Esophagus squamous epithelium (tissue), 5 donors: ENCODE measurements around the gene GPRC5B. TPM values are rescaled to one million over a fixed set of nuclear protein-coding genes. Genes with fewer than 3 reads are reported as not detected.

ENCODE experiments used
- DNase-seq: peaks from one replicate; lab custom pipeline; 2025; lab: John Stamatoyannopoulos, UW
- H3K27ac ChIP-seq, 4 donors: fragments of 200-600 bp; sonication (generic); one replicate each; pipeline ENCODE4 v1.5.1; 2016 to 2019; ENCODE audit warnings: mild to moderate bottlenecking in 1 of 4
- H3K27me3 ChIP-seq, 4 donors: fragments of 200-600 bp; sonication (generic); 1 replicate in 3 of 4; 2 replicates in 1 of 4; pipeline versions ENCODE4 v1.5.1 to v1.6.0; 2017 to 2021; ENCODE audit warnings: antibody characterized with exemption in 1 of 4
- H3K36me3 ChIP-seq, 3 donors: fragments of 200-600 bp; sonication (generic); one replicate each; pipeline ENCODE4 v1.5.1; 2016 to 2019
- H3K4me1 ChIP-seq, 3 donors: fragments of 200-600 bp; sonication (generic); one replicate each; pipeline ENCODE4 v1.5.1; 2017 to 2019
- H3K4me3 ChIP-seq, 4 donors: fragments of 200-600 bp; sonication (generic); 1 replicate in 3 of 4; 2 replicates in 1 of 4; pipeline ENCODE4 v1.5.1; 2016 to 2019; ENCODE audit warnings: mild to moderate bottlenecking in 2 of 4, moderate library complexity in 1 of 4
- H3K9me3 ChIP-seq, 3 donors: fragments of 200-600 bp; sonication (generic); one replicate each; pipeline ENCODE4 v1.5.1; 2016 to 2019
- CTCF ChIP-seq, 6 experiments: fragments of 450-650 bp in 4 of 6; fragments of 200-600 bp in 2 of 6; sonication (generic) in 2 of 6; IDR thresholded peaks; one replicate each; pipeline ENCODE4 v1.5.1; 2016 to 2019; ENCODE audit warnings: antibody characterized with exemption in 6 of 6, mild to moderate bottlenecking in 4 of 6, moderate library complexity in 4 of 6
- POLR2A ChIP-seq, 4 donors: fragments of 450-650 bp; IDR thresholded peaks; one replicate each; pipeline ENCODE4 v1.6.1; 2017; ENCODE audit warnings: antibody characterized with exemption in 4 of 4, mild to moderate bottlenecking in 4 of 4, moderate library complexity in 3 of 4
- WGBS, 2 donors: methylation state at CpG; one replicate each; pipeline ENCODE4 v1.1.5; 2018; 5-methylcytosine and 5-hydroxymethylcytosine counted together
- intact Hi-C: fragments of 100-400 bp; cut with DNase I; formaldehyde crosslinking; loops from one replicate; pipeline ENCODE4 v1.15.0; 2022
- total RNA-seq, 4 donors: library from RNA; depleted of rRNA; stranded (reverse); fragments of >200 nt; gene quantifications; one replicate each; pipeline ENCODE4 v1.1.0, GENCODE V29; 2016
- donor health status: DM: yes; HTN: yes; CAD: no.

Gene GPRC5B
- total RNA-seq, 4 donors from 2014 or later = 1.9 to 26.1 (median 8.4) TPM

GRCh38 chr16:19837984-19838707 is 46.5 kb downstream of the GPRC5B start:
- H3K4me1 ChIP-seq = no peaks in the 10 kb centered on the region
- H3K27me3 ChIP-seq = no peaks in the 10 kb centered on the region
- intact Hi-C loops = no loop called here
- H3K4me3 ChIP-seq = no peak overlapping the region
- H3K36me3 ChIP-seq = no peaks in the 10 kb centered on the region
- no peak for DNase-seq
- no peaks in the 10 kb centered on the region for H3K9me3 ChIP-seq
- H3K27ac ChIP-seq = no peak overlapping the region
- TF ChIP-seq CTCF (IDR thresholded peaks at IDR 0.05) = no peak
- TF ChIP-seq POLR2A (IDR thresholded peaks at IDR 0.05) = no peak
- WGBS, 2 donors = 76 to 89% methylated on average over 11 to 13 of the region's 13 CpGs

GRCh38 chr16:19837331-19837980 is 47.2 kb downstream of the GPRC5B start:
- no peaks in the 10 kb centered on the region for H3K4me1 ChIP-seq
- intact Hi-C loops = no loop called here
- TF ChIP-seq POLR2A (IDR thresholded peaks at IDR 0.05) (no peak), CTCF (IDR thresholded peaks at IDR 0.05) (no peak)
- DNase-seq = no peak
- H3K9me3 ChIP-seq = no peaks in the 10 kb centered on the region
- no peaks in the 10 kb centered on the region for H3K27me3 ChIP-seq
- no peaks in the 10 kb centered on the region for H3K36me3 ChIP-seq
- H3K4me3 ChIP-seq = no peak overlapping the region
- H3K27ac ChIP-seq = no peak overlapping the region
- WGBS, 2 donors = 63% methylated on average over 6 of the region's 6 CpGs

- H3K4me1 ChIP-seq = no peaks in the 10 kb centered on the region
- TF ChIP-seq CTCF (IDR thresholded peaks at IDR 0.05) = no peak
- no peak for TF ChIP-seq POLR2A (IDR thresholded peaks at IDR 0.05)
- no peak overlapping the region for H3K4me3 ChIP-seq
- intact Hi-C loops = no loop called here
- no peak overlapping the region for H3K27ac ChIP-seq
- no peaks in the 10 kb centered on the region for H3K9me3 ChIP-seq
- no peaks in the 10 kb centered on the region for H3K36me3 ChIP-seq
- H3K27me3 ChIP-seq = no peaks in the 10 kb centered on the region
- no peak for DNase-seq
Measured at GRCh38 chr16:19835968-19836421, 48.7 kb downstream of the GPRC5B start.

GRCh38 chr16:19835196-19835595 is 49.5 kb downstream of the GPRC5B start:
- 88 to 97% methylated on average over 3 of the region's 3 CpGs for WGBS, 2 donors
- no peaks in the 10 kb centered on the region for H3K4me1 ChIP-seq

More at GRCh38 chr16:19835196-19835595, 49.5 kb downstream of the GPRC5B start:
- H3K36me3 ChIP-seq = no peaks in the 10 kb centered on the region
- DNase-seq = no peak
- intact Hi-C loops = no loop called here
- no peaks in the 10 kb centered on the region for H3K9me3 ChIP-seq
- H3K27ac ChIP-seq = no peak overlapping the region
- H3K27me3 ChIP-seq = no peaks in the 10 kb centered on the region
- H3K4me3 ChIP-seq = no peak overlapping the region
- TF ChIP-seq CTCF (IDR thresholded peaks at IDR 0.05) (no peak), POLR2A (IDR thresholded peaks at IDR 0.05) (no peak)
